HepG2 (cell line): ENCODE results near the gene ANKUB1. TPM values are rescaled to one million over a fixed set of nuclear protein-coding genes. Genes with fewer than 3 reads are reported as not detected.

Experiments used
- HDAC6 ChIP-seq: fragments of 200-600 bp; sonication (generic); IDR thresholded peaks from 2 replicates; pipeline ENCODE4 v1.7.0; 2017; ENCODE audit warnings: mild to moderate bottlenecking, antibody characterized with exemption, low read length, low read depth
- HMGA1 ChIP-seq: sonication (generic); formaldehyde crosslinking; conservative IDR thresholded peaks from 2 replicates; pipeline ENCODE4 v1.4.0; 2020; ENCODE audit warnings: missing genetic modification reagents
- PATZ1 ChIP-seq: sonication (generic); formaldehyde crosslinking; IDR thresholded peaks from 2 replicates; pipeline ENCODE4 v1.4.0; 2020; ENCODE audit warnings: missing genetic modification reagents
- PBX3 ChIP-seq: sonication (generic); formaldehyde crosslinking; IDR thresholded peaks from 2 replicates; pipeline ENCODE4 v1.8.1; 2023; ENCODE audit warnings: missing genetic modification reagents, inconsistent platforms, borderline replicate concordance
- POLR2AphosphoS5 ChIP-seq: IDR thresholded peaks from 2 replicates; pipeline ENCODE4 v1.6.1; 2012; ENCODE audit warnings: low read depth, low read length
- RNF2 ChIP-seq: fragments of 450-650 bp; conservative IDR thresholded peaks from 2 replicates; pipeline ENCODE4 v1.6.1; 2016; ENCODE audit warnings: low read depth
- TCF12 ChIP-seq, 2 experiments: fragments of 450-650 bp in 1 of 2; sonication (generic) in 1 of 2; formaldehyde crosslinking in 1 of 2; IDR thresholded peaks; 2 replicates each; pipeline versions ENCODE4 v1.6.1 to v1.8.0; 2017 to 2022; ENCODE audit warnings: antibody characterized with exemption in 1 of 2, mild to moderate bottlenecking in 1 of 2, missing genetic modification reagents in 1 of 2, moderate library complexity in 1 of 2
- ZNF3 ChIP-seq: IDR thresholded peaks from 2 replicates; pipeline ENCODE4 v1.7.0; 2017; ENCODE audit warnings: inconsistent platforms
- ZNF451 ChIP-seq: sonication (generic); formaldehyde crosslinking; IDR thresholded peaks from 2 replicates; pipeline ENCODE4 v1.5.0; 2020; ENCODE audit warnings: mild to moderate bottlenecking, missing genetic modification reagents
- ZNF652 ChIP-seq: IDR thresholded peaks from 2 replicates; pipeline ENCODE4 v1.6.1; 2016; ENCODE audit warnings: low read depth, borderline replicate concordance
- ZSCAN29 ChIP-seq: sonication (generic); formaldehyde crosslinking; conservative IDR thresholded peaks from 2 replicates; pipeline ENCODE4 v1.4.0; 2020; ENCODE audit warnings: mild to moderate bottlenecking, missing genetic modification reagents
- polyA plus RNA-seq, 8 experiments: library from polyadenylated mRNA; depleted of rRNA in 3 of 8; stranded (reverse) in 7 of 8; unstranded in 1 of 8; fragments of >200 nt; fragmentation: Illumina TruSeq in 4 of 8; extraction: Trizol in 4 of 8; gene quantifications; 2 replicates each; pipeline versions ENCODE4 v1.2.1 to v1.2.3, GENCODE V29; 2011 to 2016; ENCODE audit warnings: low read depth in 4 of 8, missing spikeins in 1 of 8, mixed read lengths in 1 of 8; ENCODE audit not compliant: insufficient read depth in 1 of 8
- total RNA-seq, 5 experiments: library from RNA; depleted of rRNA; stranded (reverse); fragments of >200 nt; fragmentation: Illumina TruSeq; extraction: Trizol; gene quantifications; 2 replicates each; pipeline ENCODE4 v1.2.3, GENCODE V29; 2016; ENCODE audit warnings: low read depth in 1 of 5
- TF ChIP-seq, protein P1 (sequence below): IDR thresholded peaks from 2 replicates; pipeline ENCODE4 v1.6.1; 2016
- TF ChIP-seq, protein P2 (sequence below): IDR thresholded peaks from 2 replicates; pipeline ENCODE4 v1.6.1; 2016; ENCODE audit warnings: missing compliant biosample characterization, missing genetic modification reagents, borderline replicate concordance
- TF ChIP-seq, protein P3 (sequence below): sonication (generic); formaldehyde crosslinking; IDR thresholded peaks from 2 replicates; pipeline ENCODE4 v1.4.0; 2020; ENCODE audit warnings: missing genetic modification reagents
- TF ChIP-seq, protein P4 (sequence below): sonication (generic); formaldehyde crosslinking; IDR thresholded peaks from 2 replicates; pipeline ENCODE4 v1.8.1; 2023; ENCODE audit warnings: missing genetic modification reagents, mild to moderate bottlenecking, borderline replicate concordance
- TF ChIP-seq, protein P5 (sequence below): sonication (generic); formaldehyde crosslinking; IDR thresholded peaks from 2 replicates; pipeline ENCODE4 v1.5.0; 2020; ENCODE audit warnings: mild to moderate bottlenecking, missing genetic modification reagents, borderline replicate concordance
- TF ChIP-seq, protein P6 (sequence below): sonication (generic); formaldehyde crosslinking; IDR thresholded peaks from 2 replicates; pipeline ENCODE4 v1.4.0; 2020; ENCODE audit warnings: mild to moderate bottlenecking, missing genetic modification reagents

ANKUB1 gene
- total and polyA plus RNA-seq, 2 of the 13 experiments (the other 11 are each of a cell fraction or from before 2014, with no cell fraction given) = not detected

GRCh38 chr3:149752051-149752787, 40.1 kb downstream of the ANKUB1 start, which contains the start of gene COMMD2 (continued):
- TF ChIP-seq PATZ1 (CRISPR knock-in tag) (no peak; the same call in 1 of the 2 replicates), HDAC6 (no peak), ZNF3 (no peak), HMGA1 (no peak), ZNF652 (CRISPR knock-in tag) (peak; percentile 25; the same call in 1 of the 2 replicates), RNF2 (peak; percentile 72; the same call in 1 of the 2 replicates), PBX3 (CRISPR knock-in tag) (no peak), POLR2AphosphoS5 (peak; percentile 88), ZNF451 (CRISPR knock-in tag) (peak; percentile 82), TCF12 (IDR thresholded peaks at IDR 0.05) (no peak), TCF12 (CRISPR knock-in tag; IDR thresholded peaks at IDR 0.05) (no peak), ZSCAN29 (CRISPR knock-in tag) (0 out of 2 replicates have a peak, but pooled peaks have one; percentile 36)
- TF ChIP-seq, protein P1, sequence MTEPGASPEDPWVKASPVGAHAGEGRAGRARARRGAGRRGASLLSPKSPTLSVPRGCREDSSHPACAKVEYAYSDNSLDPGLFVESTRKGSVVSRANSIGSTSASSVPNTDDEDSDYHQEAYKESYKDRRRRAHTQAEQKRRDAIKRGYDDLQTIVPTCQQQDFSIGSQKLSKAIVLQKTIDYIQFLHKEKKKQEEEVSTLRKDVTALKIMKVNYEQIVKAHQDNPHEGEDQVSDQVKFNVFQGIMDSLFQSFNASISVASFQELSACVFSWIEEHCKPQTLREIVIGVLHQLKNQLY (CRISPR knock-in tag) = peak; percentile 72
- TF ChIP-seq, protein P2, sequence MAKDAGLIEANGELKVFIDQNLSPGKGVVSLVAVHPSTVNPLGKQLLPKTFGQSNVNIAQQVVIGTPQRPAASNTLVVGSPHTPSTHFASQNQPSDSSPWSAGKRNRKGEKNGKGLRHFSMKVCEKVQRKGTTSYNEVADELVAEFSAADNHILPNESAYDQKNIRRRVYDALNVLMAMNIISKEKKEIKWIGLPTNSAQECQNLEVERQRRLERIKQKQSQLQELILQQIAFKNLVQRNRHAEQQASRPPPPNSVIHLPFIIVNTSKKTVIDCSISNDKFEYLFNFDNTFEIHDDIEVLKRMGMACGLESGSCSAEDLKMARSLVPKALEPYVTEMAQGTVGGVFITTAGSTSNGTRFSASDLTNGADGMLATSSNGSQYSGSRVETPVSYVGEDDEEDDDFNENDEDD (CRISPR knock-in tag) = peak; percentile 44; the same call in 1 of the 2 replicates
- TF ChIP-seq, protein P3, sequence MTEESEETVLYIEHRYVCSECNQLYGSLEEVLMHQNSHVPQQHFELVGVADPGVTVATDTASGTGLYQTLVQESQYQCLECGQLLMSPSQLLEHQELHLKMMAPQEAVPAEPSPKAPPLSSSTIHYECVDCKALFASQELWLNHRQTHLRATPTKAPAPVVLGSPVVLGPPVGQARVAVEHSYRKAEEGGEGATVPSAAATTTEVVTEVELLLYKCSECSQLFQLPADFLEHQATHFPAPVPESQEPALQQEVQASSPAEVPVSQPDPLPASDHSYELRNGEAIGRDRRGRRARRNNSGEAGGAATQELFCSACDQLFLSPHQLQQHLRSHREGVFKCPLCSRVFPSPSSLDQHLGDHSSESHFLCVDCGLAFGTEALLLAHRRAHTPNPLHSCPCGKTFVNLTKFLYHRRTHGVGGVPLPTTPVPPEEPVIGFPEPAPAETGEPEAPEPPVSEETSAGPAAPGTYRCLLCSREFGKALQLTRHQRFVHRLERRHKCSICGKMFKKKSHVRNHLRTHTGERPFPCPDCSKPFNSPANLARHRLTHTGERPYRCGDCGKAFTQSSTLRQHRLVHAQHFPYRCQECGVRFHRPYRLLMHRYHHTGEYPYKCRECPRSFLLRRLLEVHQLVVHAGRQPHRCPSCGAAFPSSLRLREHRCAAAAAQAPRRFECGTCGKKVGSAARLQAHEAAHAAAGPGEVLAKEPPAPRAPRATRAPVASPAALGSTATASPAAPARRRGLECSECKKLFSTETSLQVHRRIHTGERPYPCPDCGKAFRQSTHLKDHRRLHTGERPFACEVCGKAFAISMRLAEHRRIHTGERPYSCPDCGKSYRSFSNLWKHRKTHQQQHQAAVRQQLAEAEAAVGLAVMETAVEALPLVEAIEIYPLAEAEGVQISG = peak; percentile 96
- TF ChIP-seq, protein P4, sequence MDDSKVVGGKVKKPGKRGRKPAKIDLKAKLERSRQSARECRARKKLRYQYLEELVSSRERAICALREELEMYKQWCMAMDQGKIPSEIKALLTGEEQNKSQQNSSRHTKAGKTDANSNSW (CRISPR knock-in tag) = no peak
- TF ChIP-seq, protein P5, sequence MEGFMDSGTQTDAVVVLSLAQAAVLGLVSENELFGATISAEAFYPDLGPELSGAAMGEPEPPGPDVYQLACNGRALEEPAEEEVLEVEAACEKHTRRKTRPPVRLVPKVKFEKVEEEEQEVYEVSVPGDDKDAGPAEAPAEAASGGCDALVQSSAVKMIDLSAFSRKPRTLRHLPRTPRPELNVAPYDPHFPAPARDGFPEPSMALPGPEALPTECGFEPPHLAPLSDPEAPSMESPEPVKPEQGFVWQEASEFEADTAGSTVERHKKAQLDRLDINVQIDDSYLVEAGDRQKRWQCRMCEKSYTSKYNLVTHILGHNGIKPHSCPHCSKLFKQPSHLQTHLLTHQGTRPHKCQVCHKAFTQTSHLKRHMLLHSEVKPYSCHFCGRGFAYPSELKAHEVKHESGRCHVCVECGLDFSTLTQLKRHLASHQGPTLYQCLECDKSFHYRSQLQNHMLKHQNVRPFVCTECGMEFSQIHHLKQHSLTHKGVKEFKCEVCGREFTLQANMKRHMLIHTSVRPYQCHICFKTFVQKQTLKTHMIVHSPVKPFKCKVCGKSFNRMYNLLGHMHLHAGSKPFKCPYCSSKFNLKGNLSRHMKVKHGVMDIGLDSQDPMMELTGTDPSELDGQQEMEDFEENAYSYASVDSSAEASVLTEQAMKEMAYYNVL (CRISPR knock-in tag) = peak; percentile 79; the same call in 1 of the 2 replicates
- TF ChIP-seq, protein P6, sequence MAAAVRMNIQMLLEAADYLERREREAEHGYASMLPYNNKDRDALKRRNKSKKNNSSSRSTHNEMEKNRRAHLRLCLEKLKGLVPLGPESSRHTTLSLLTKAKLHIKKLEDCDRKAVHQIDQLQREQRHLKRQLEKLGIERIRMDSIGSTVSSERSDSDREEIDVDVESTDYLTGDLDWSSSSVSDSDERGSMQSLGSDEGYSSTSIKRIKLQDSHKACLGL (CRISPR knock-in tag) = 0 out of 2 replicates have a peak, but pooled peaks have one; percentile 37
